ENCODE results near the gene RILPL1. TPM values are rescaled to one million over a fixed set of nuclear protein-coding genes. Genes with fewer than 3 reads are reported as not detected.

Gene RILPL1
- total and polyA plus RNA-seq, 10 of the 15 experiments (the other 5 are each of a cell fraction or from before 2014, with no cell fraction given), result 0.05 to 0.61 (median 0.25) TPM

GRCh38 chr12:123516216-123516780, 17.2 kb downstream of the RILPL1 start:
- no peaks in the 10 kb centered on the region for H3K4me1 ChIP-seq (ENCODE audit: control insufficient read depth, insufficient read depth, low read length)
- no peaks in the 10 kb centered on the region for H3K27me3 ChIP-seq (replicated peaks in 1 of 2; ENCODE audit: control insufficient read depth in 2 of 2, insufficient read depth in 2 of 2, low read length in 1 of 2)
- DNase-seq (ENCODE audit: low read depth, low spot score) (no peak), ATAC-seq (no peak), FAIRE-seq (no peak)
- ChIA-PET POLR2A (interaction anchor here (0.6 kb wide), 1 partner anchor 355 kb away, joined by 3 read pairs; no protein-coding TSS in a partner anchor), RAD21 (ENCODE audit: unreplicated experiment) (no interaction called here), SMC1A (ENCODE audit: uncharacterized antibody, unreplicated experiment) (no interaction called here), CTCF (no interaction called here)
- no peaks in the 10 kb centered on the region for H4K20me1 ChIP-seq (ENCODE audit: control insufficient read depth, insufficient read depth)
- H3K36me3 ChIP-seq (ENCODE audit: control insufficient read depth in 2 of 2, insufficient read depth in 2 of 2, low read length in 1 of 2), result no peaks in the 10 kb centered on the region
- no peak overlapping the region for H2AFZ ChIP-seq (ENCODE audit: control insufficient read depth, low read depth, low read length)
- intact Hi-C loops (cut with micrococcal nuclease; ENCODE audit: unreplicated experiment), result no loop called here
- H3K9ac ChIP-seq (ENCODE audit: control insufficient read depth, insufficient read depth, low read length), result no peak overlapping the region
- H3K4me2 ChIP-seq (ENCODE audit: control insufficient read depth, insufficient read depth), result no peak overlapping the region
- no peaks in the 10 kb centered on the region for H3K79me2 ChIP-seq (ENCODE audit: control insufficient read depth, insufficient read depth, low read length)
- BruUV-seq (replicated peaks), result no TSS peak
- no peak overlapping the region for H3K27ac ChIP-seq (ENCODE audit: control insufficient read depth, insufficient read depth)
- in situ Hi-C loops (cut with MboI), result no loop called here
- no peak overlapping the region for H3K4me3 ChIP-seq
- 76% methylated on average over 11 of the region's 11 CpGs for WGBS (ENCODE audit: insufficient coverage, insufficient replicate concordance, low lambda C conversion rate, missing lambda C conversion rate)
- H3K9me3 ChIP-seq (replicated peaks; ENCODE audit: control insufficient read depth, insufficient read depth, low read length), result no peaks in the 10 kb centered on the region; the same call in 2 of the 3 replicates
- TF ChIP-seq TCF7 (IDR thresholded peaks at IDR 0.05; ENCODE audit: borderline replicate concordance) (no peak), TCF12 (IDR thresholded peaks at IDR 0.05; ENCODE audit: low read depth, low read length) (no peak), CREM (IDR thresholded peaks at IDR 0.05; ENCODE audit: low read depth) (no peak), EP300 (IDR thresholded peaks at IDR 0.05; ENCODE audit: borderline replicate concordance in 1 of 2, control insufficient read depth in 1 of 2, low read depth in 2 of 2, low read length in 2 of 2) (no peak), FOS (IDR thresholded peaks at IDR 0.05; ENCODE audit: borderline replicate concordance, extremely low read depth, insufficient read length) (no peak), BACH1 (IDR thresholded peaks at IDR 0.05; ENCODE audit: borderline replicate concordance) (no peak), JUND (IDR thresholded peaks at IDR 0.05; ENCODE audit: low read depth, low read length) (no peak), CBX3 (IDR thresholded peaks at IDR 0.05; ENCODE audit: borderline replicate concordance, low read depth) (no peak), EGR1 (IDR thresholded peaks at IDR 0.05; ENCODE audit: borderline replicate concordance in 1 of 2, low read depth in 2 of 2, low read length in 2 of 2) (no peak), POLR2A (IDR thresholded peaks at IDR 0.05; ENCODE audit: low read depth, low read length) (no peak), ZBTB4 (CRISPR knock-in tag; IDR thresholded peaks at IDR 0.05) (no peak), SMC3 (IDR thresholded peaks at IDR 0.05; ENCODE audit: borderline replicate concordance, low read length) (no peak), PRDM15 (CRISPR knock-in tag; IDR thresholded peaks at IDR 0.05) (no peak), ASH2L (IDR thresholded peaks at IDR 0.05; ENCODE audit: borderline replicate concordance, low read depth) (no peak), ZNF207 (IDR thresholded peaks at IDR 0.05; ENCODE audit: borderline replicate concordance) (no peak)

Data from GM12878 (cell line).